Activated CD4-positive, alpha-beta T cell treated with anti-CD3 and anti-CD28 coated beads, Interleukin-2, Interleukin-4, amounts not matched to agents 100 ng/mL and 50 ng/mL, durations not matched to agents 16 hours and 8 hours (primary cell): ENCODE measurements around the gene RAMACL.

Source experiments
- DNase-seq: peaks from one replicate; pipeline ENCODE4 v3.0.0-alpha.2; 2020; ENCODE audit warnings: low spot score

RAMACL gene

GRCh38 chr6:166573511-166574216 lies 12.8 kb downstream of the RAMACL start:
- no peak for DNase-seq

GRCh38 chr6:166572370-166573261 lies 13.9 kb downstream of the RAMACL start:
- DNase-seq: no peak

- DNase-seq: no peak
Measured at GRCh38 chr6:166570929-166571713, 15.4 kb downstream of the RAMACL start.

GRCh38 chr6:166569206-166569605 lies 17.3 kb downstream of the RAMACL start:
- no peak for DNase-seq

- no peak for DNase-seq
Measured at GRCh38 chr6:166567813-166568212, 18.7 kb downstream of the RAMACL start.

GRCh38 chr6:166567107-166567506 lies 19.4 kb downstream of the RAMACL start:
- no peak for DNase-seq

- no peak for DNase-seq
Measured at GRCh38 chr6:166566026-166567011, 20.2 kb downstream of the RAMACL start.

- DNase-seq: no peak
Measured at GRCh38 chr6:166565084-166565967, 21.2 kb downstream of the RAMACL start.

- no peak for DNase-seq
Measured at GRCh38 chr6:166563805-166564204, 22.7 kb downstream of the RAMACL start.

- DNase-seq: no peak
Measured at GRCh38 chr6:166563200-166563599, 23.3 kb downstream of the RAMACL start.

GRCh38 chr6:166562726-166563125 lies 23.8 kb downstream of the RAMACL start:
- DNase-seq: no peak

- no peak for DNase-seq
Measured at GRCh38 chr6:166561771-166562359, 24.6 kb downstream of the RAMACL start.

GRCh38 chr6:166560222-166560621 lies 26.3 kb downstream of the RAMACL start:
- DNase-seq: no peak

- DNase-seq: no peak
Measured at GRCh38 chr6:166559662-166560061, 26.8 kb downstream of the RAMACL start.

- no peak for DNase-seq
Measured at GRCh38 chr6:166559211-166559610, 27.3 kb downstream of the RAMACL start.

GRCh38 chr6:166558156-166559005 lies 28.1 kb downstream of the RAMACL start:
- DNase-seq: no peak

GRCh38 chr6:166556863-166557322 lies 29.6 kb downstream of the RAMACL start:
- no peak for DNase-seq

- DNase-seq: no peak
Measured at GRCh38 chr6:166556336-166556735, 30.1 kb downstream of the RAMACL start.

- DNase-seq: no peak
Measured at GRCh38 chr6:166555086-166555485, 31.4 kb downstream of the RAMACL start.
